Prostate gland (tissue), 2 donors: Measurements from ENCODE around the gene COL23A1. TPM values are rescaled to one million over a fixed set of nuclear protein-coding genes. Genes with fewer than 3 reads are reported as not detected.
"Not testable (repeated sequence)": the region's sequence is repeated elsewhere in the genome, so short reads cannot be mapped to it uniquely, and the experiment has no call there.

ENCODE experiments used
- DNase-seq: peaks from one replicate; pipeline ENCODE4 v3.0.0-alpha.2; 2019; ENCODE audit warnings: low spot score
- H3K27ac ChIP-seq, 2 donors: fragments of 200-600 bp; sonication (generic); 2 replicates each; pipeline ENCODE4 v1.5.1; 2017 to 2019
- H3K27me3 ChIP-seq: fragments of 200-600 bp; sonication (generic); replicated peaks from 2 replicates; pipeline ENCODE4 v1.5.1; 2019; ENCODE audit not compliant: insufficient read depth
- H3K36me3 ChIP-seq, 2 donors: fragments of 200-600 bp; sonication (generic); 1 replicate in 1 of 2; 2 replicates in 1 of 2; pipeline versions ENCODE4 v1.5.1 to v1.8.1; 2017 to 2019
- H3K4me1 ChIP-seq: fragments of 200-600 bp; sonication (generic); replicated peaks from 2 replicates; pipeline ENCODE4 v1.5.1; 2019
- H3K4me3 ChIP-seq, 2 donors: fragments of 200-600 bp; sonication (generic); 2 replicates each; pipeline ENCODE4 v1.5.1; 2017 to 2019
- H3K9me3 ChIP-seq: fragments of 200-600 bp; sonication (generic); 2 replicates; pipeline ENCODE4 v1.5.1; 2017
- POLR2A ChIP-seq: fragments of 450-650 bp; IDR thresholded peaks from one replicate; pipeline ENCODE4 v1.6.1; 2016; ENCODE audit warnings: antibody characterized with exemption, mild to moderate bottlenecking
- POLR2AphosphoS5 ChIP-seq: sonication (generic); formaldehyde crosslinking; IDR thresholded peaks from one replicate; pipeline ENCODE4 v1.6.1; 2017; ENCODE audit warnings: antibody characterized with exemption
- WGBS: methylation state at CpG from one replicate; pipeline ENCODE4 v1.1.5; 2018; 5-methylcytosine and 5-hydroxymethylcytosine counted together
- intact Hi-C: fragments of 100-400 bp; cut with DNase I; formaldehyde crosslinking; loops from one replicate; pipeline ENCODE4 v1.14.2; 2022
- total RNA-seq, 2 donors: library from RNA; depleted of rRNA; stranded (reverse); fragments of >200 nt; gene quantifications; one replicate each; pipeline ENCODE4 v1.1.0, GENCODE V29; 2016
- TF ChIP-seq, protein P1 (sequence below), 4 experiments: fragments of 200-600 bp in 2 of 4; fragments of 450-650 bp in 2 of 4; sonication (generic) in 2 of 4; IDR thresholded peaks; 1 replicate in 3 of 4; 2 replicates in 1 of 4; pipeline ENCODE4 v1.5.1; 2016 to 2019; ENCODE audit warnings: antibody characterized with exemption in 4 of 4, mild to moderate bottlenecking in 2 of 4, moderate library complexity in 2 of 4

The COL23A1 gene
- total RNA-seq, 2 donors from 2014 or later = 2.7 to 6.1 TPM

GRCh38 chr5:178371362-178372111 is 218.7 kb downstream of the COL23A1 start:
- no peak for DNase-seq

DNA sequence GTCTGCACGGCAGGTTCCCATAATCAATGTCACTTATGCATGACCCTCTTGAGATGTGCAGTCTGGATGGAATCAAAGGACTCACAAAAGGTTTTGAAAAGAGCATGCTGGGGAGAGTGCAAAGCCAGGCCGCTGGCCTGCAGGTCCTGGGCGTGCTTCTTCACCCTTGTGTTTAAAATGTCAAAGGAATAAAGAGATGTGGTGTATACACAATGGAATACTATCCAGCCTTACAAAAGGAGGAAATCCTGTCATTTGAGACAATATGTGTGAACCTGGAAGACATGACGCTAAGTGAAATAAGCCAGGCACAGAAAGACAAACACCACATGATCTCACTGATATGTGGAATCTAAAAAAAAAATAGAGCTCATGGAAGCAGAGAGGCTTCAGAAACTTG is 220.1 kb downstream of the COL23A1 start:
- intact Hi-C loops = no loop called here
- no peaks in the 10 kb centered on the region for H3K4me1 ChIP-seq
- no peak overlapping the region for H3K4me3 ChIP-seq
- 90% methylated on average over 4 of the region's 4 CpGs for WGBS
- TF ChIP-seq POLR2A = no peak
- no peak for TF ChIP-seq POLR2AphosphoS5
- TF ChIP-seq, protein P1, sequence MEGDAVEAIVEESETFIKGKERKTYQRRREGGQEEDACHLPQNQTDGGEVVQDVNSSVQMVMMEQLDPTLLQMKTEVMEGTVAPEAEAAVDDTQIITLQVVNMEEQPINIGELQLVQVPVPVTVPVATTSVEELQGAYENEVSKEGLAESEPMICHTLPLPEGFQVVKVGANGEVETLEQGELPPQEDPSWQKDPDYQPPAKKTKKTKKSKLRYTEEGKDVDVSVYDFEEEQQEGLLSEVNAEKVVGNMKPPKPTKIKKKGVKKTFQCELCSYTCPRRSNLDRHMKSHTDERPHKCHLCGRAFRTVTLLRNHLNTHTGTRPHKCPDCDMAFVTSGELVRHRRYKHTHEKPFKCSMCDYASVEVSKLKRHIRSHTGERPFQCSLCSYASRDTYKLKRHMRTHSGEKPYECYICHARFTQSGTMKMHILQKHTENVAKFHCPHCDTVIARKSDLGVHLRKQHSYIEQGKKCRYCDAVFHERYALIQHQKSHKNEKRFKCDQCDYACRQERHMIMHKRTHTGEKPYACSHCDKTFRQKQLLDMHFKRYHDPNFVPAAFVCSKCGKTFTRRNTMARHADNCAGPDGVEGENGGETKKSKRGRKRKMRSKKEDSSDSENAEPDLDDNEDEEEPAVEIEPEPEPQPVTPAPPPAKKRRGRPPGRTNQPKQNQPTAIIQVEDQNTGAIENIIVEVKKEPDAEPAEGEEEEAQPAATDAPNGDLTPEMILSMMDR (IDR thresholded peaks at IDR 0.05) = no peak
- H3K27me3 ChIP-seq = no peaks in the 10 kb centered on the region
- no peaks in the 10 kb centered on the region for H3K36me3 ChIP-seq
- DNase-seq = no peak
- no peak overlapping the region for H3K27ac ChIP-seq
- no peaks in the 10 kb centered on the region for H3K9me3 ChIP-seq

More at GRCh38 chr5:178371362-178372111, 218.7 kb downstream of the COL23A1 start:
- TF ChIP-seq, protein P1 (IDR thresholded peaks at IDR 0.05) = no peak
- TF ChIP-seq POLR2AphosphoS5 (no peak), POLR2A (no peak)
- 65% methylated on average over 24 of the region's 24 CpGs for WGBS
- Histone ChIP-seq H3K27me3 (no peaks in the 10 kb centered on the region), H3K4me1 (no peaks in the 10 kb centered on the region), H3K9me3 (no peaks in the 10 kb centered on the region), H3K4me3 (no peak overlapping the region), H3K27ac (peak overlapping the region; percentile 33 to 47), H3K36me3 (no peaks in the 10 kb centered on the region)
- intact Hi-C loops = no loop called here

DNA sequence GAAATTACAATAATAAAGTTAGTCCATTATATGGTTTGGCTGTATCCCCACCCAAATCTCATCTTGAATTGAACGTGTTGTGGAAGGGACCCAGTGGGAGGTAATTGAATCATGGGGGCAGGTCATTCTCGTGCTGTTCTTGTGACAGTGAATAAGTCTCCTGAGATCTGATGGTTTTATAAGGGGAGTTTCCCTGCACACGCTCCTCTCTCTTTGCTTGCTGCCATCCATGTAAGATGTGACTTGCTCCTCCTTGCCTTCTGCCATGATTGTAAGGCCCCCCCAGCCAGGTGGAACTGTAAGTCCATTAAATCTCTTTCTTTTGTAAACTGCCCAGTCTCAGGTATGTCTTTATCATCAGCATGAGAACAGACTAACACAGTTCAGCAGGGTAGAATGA is 220.7 kb downstream of the COL23A1 start:
- H3K27me3 ChIP-seq, intact Hi-C loops, H3K9me3 ChIP-seq, H3K27ac ChIP-seq, H3K4me3 ChIP-seq, H3K36me3 ChIP-seq, H3K4me1 ChIP-seq, DNase-seq: not testable (repeated sequence)
- 97% methylated on average over 3 of the region's 3 CpGs for WGBS

DNA sequence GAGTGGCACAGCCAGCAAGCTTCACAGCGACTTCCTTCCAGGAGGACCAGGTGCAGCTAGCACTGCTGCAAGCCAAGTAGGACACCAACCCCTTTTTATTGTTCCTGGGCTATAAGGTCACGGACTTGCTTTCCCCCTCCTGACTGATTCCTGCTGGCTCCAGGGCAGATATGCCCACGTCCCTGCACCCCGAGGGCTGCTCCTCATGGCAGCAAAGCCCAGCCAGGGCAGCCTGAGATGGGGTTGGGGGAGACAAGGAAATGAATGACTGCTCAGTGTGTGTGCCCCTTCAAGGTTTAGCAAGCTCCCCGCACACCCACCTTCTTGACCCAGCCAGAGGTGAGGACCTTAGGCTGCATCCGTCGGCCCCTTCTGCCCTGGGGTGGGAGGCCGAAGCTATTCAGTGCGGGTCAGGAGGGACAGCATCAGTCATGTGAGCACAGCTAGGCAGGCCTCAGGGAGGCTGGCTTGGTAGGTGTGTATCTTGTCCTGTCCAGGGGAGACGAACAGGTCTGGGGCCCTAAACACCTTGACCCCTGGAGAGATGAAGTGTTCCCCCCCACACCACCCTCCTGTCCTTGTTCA is 221.4 kb downstream of the COL23A1 start:
- intact Hi-C loops = no loop called here
- 93% methylated on average over 10 of the region's 10 CpGs for WGBS
- no peaks in the 10 kb centered on the region for H3K27me3 ChIP-seq
- no peaks in the 10 kb centered on the region for H3K36me3 ChIP-seq
- no peak for DNase-seq
- H3K27ac ChIP-seq = no peak overlapping the region
- H3K4me1 ChIP-seq = no peaks in the 10 kb centered on the region
- TF ChIP-seq POLR2AphosphoS5 (no peak), POLR2A (no peak)
- TF ChIP-seq, protein P1 (IDR thresholded peaks at IDR 0.05) = no peak
- H3K4me3 ChIP-seq = no peak overlapping the region
- no peaks in the 10 kb centered on the region for H3K9me3 ChIP-seq

GRCh38 chr5:178368274-178368673 is 221.9 kb downstream of the COL23A1 start:
- no peak overlapping the region for H3K4me3 ChIP-seq
- no peaks in the 10 kb centered on the region for H3K9me3 ChIP-seq
- no peak for DNase-seq
- no peaks in the 10 kb centered on the region for H3K27me3 ChIP-seq
- no peak overlapping the region for H3K27ac ChIP-seq
- H3K36me3 ChIP-seq = no peaks in the 10 kb centered on the region
- intact Hi-C loops = no loop called here
- H3K4me1 ChIP-seq = no peaks in the 10 kb centered on the region
- TF ChIP-seq POLR2AphosphoS5 (no peak), POLR2A (no peak)
- TF ChIP-seq, protein P1 (IDR thresholded peaks at IDR 0.05) = no peak
- 87% methylated on average over 10 of the region's 10 CpGs for WGBS
